Endothelial cell (in vitro differentiated cells): Measurements from ENCODE around the gene CTNNBL1. TPM values are rescaled to one million over a fixed set of nuclear protein-coding genes. Genes with fewer than 3 reads are reported as not detected.

Experiments used
- DNase-seq: peaks from one replicate; pipeline ENCODE4 v3.0.0; 2021; ENCODE audit warnings: low spot score
- H3K27ac Mint-ChIP-seq: one replicate; pipeline ENCODE4 v1.8.0; 2021; ENCODE audit warnings: mixed read lengths, inconsistent platforms; ENCODE audit not compliant: unreplicated experiment
- H3K27me3 Mint-ChIP-seq: one replicate; pipeline ENCODE4 v1.8.0; 2021; ENCODE audit warnings: mild to moderate bottlenecking, moderate library complexity, mixed read lengths, inconsistent platforms; ENCODE audit not compliant: unreplicated experiment
- H3K36me3 Mint-ChIP-seq: one replicate; pipeline ENCODE4 v1.8.0; 2021; ENCODE audit warnings: mild to moderate bottlenecking, low read depth, mixed read lengths, inconsistent platforms; ENCODE audit not compliant: unreplicated experiment
- H3K4me1 Mint-ChIP-seq: one replicate; pipeline ENCODE4 v1.8.0; 2021; ENCODE audit warnings: mild to moderate bottlenecking, mixed read lengths, inconsistent platforms; ENCODE audit not compliant: unreplicated experiment
- H3K4me3 Mint-ChIP-seq: one replicate; pipeline ENCODE4 v1.8.0; 2021; ENCODE audit warnings: mild to moderate bottlenecking, mixed read lengths, inconsistent platforms; ENCODE audit not compliant: unreplicated experiment
- H3K9me3 Mint-ChIP-seq: one replicate; pipeline ENCODE4 v1.8.0; 2021; ENCODE audit warnings: mixed read lengths, inconsistent platforms; ENCODE audit not compliant: unreplicated experiment
- CTCF ChIP-seq: fragments of 200-600 bp; sonication (generic); IDR thresholded peaks from one replicate; pipeline ENCODE4 v1.5.0; 2021; ENCODE audit warnings: antibody characterized with exemption; ENCODE audit not compliant: unreplicated experiment
- total RNA-seq: library from RNA; stranded (reverse); fragmentation: NEBNext Ultra II Directional; extraction: Animal tissue kit (Norgen Biotek cat#: 25700); gene quantifications from one replicate; pipeline ENCODE4 v1.2.1, GENCODE V29; 2021; ENCODE audit not compliant: unreplicated experiment

CTNNBL1 gene
- total RNA-seq, 1 donor from 2014 or later, result 84.8 TPM

- Mint-ChIP-seq H3K9me3 (no peaks in the 10 kb centered on the region), H3K4me3 (no peak overlapping the region), H3K27me3 (peaks cover 1% of the 10 kb centered on the region), H3K27ac (no peak overlapping the region), H3K4me1 (peaks cover 17% of the 10 kb centered on the region), H3K36me3 (no peaks in the 10 kb centered on the region)
- no peak for DNase-seq
- no peak for TF ChIP-seq CTCF
Measured at GRCh38 chr20:37829128-37829527, 135.3 kb downstream of the CTNNBL1 start.

GRCh38 chr20:37833221-37833896 is 139.5 kb downstream of the CTNNBL1 start:
- H3K27me3 Mint-ChIP-seq, result peaks cover 1% of the 10 kb centered on the region
- DNase-seq, result no peak
- no peak for TF ChIP-seq CTCF
- H3K27ac Mint-ChIP-seq, result no peak overlapping the region
- peaks cover 5% of the 10 kb centered on the region for H3K4me1 Mint-ChIP-seq
- H3K9me3 Mint-ChIP-seq, result no peaks in the 10 kb centered on the region
- no peak overlapping the region for H3K4me3 Mint-ChIP-seq
- H3K36me3 Mint-ChIP-seq, result no peaks in the 10 kb centered on the region

GRCh38 chr20:37836926-37837325 is 143.1 kb downstream of the CTNNBL1 start:
- Mint-ChIP-seq H3K36me3 (peaks cover 7% of the 10 kb centered on the region), H3K9me3 (no peaks in the 10 kb centered on the region), H3K4me1 (no peaks in the 10 kb centered on the region), H3K27me3 (peaks cover 1% of the 10 kb centered on the region), H3K4me3 (no peak overlapping the region), H3K27ac (no peak overlapping the region)
- no peak for TF ChIP-seq CTCF
- no peak for DNase-seq

GRCh38 chr20:37837924-37838323 is 144.1 kb downstream of the CTNNBL1 start:
- DNase-seq, result no peak
- H3K4me3 Mint-ChIP-seq, result no peak overlapping the region
- H3K4me1 Mint-ChIP-seq, result no peaks in the 10 kb centered on the region

More at GRCh38 chr20:37837924-37838323, 144.1 kb downstream of the CTNNBL1 start:
- TF ChIP-seq CTCF, result no peak
- Mint-ChIP-seq H3K9me3 (no peaks in the 10 kb centered on the region), H3K27ac (no peak overlapping the region), H3K27me3 (peaks cover 1% of the 10 kb centered on the region), H3K36me3 (peaks cover 7% of the 10 kb centered on the region)
